ENCODE results near the gene CRYZ. TPM values are rescaled to one million over a fixed set of nuclear protein-coding genes. Genes with fewer than 3 reads are reported as not detected.
"Not testable (repeated sequence)": the region's sequence is repeated elsewhere in the genome, so short reads cannot be mapped to it uniquely, and the experiment has no call there.

The CRYZ gene
- total RNA-seq, 1 donor from 2014 or later: 14.8 TPM

DNA sequence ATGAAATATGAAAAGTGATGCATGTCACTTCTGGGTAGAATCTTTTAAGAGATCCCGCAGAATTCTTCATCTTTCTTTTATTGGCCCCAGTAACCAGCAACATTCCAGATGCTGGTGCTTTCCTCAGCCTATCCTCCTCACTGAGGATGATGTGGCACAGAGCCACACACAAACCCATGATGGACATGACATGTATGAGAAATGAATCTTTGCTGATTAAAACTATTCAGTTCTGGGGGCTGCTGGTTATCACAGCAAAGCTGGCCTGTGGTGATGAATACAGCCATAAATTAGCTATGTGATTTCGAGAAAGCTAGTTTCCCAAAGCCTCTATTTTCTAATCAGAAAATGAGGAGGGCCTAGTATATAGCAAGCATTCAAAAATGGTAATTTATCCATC lies 51.0 kb downstream of the CRYZ start:
- no peak for DNase-seq (ENCODE audit: low spot score)

DNA sequence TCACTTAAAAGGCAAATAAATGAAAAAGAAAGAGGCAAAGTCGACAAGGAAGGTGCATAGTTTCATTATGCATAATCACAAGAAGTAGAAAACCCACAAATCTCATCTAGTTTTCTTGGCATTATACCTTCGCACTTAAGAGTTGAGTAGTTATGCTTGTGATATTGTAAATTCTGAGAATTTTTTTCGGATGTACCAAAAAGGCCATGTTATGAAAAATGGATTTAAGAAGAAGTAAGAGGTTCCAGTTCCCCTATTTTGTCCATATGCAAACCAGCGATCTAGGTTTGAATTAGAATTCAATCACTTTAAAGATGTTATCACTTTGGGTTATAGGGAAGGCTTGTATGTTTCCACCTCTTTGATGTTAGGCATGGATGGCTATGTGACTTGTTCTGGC lies 51.4 kb downstream of the CRYZ start:
- DNase-seq (ENCODE audit: low spot score): no peak

DNA sequence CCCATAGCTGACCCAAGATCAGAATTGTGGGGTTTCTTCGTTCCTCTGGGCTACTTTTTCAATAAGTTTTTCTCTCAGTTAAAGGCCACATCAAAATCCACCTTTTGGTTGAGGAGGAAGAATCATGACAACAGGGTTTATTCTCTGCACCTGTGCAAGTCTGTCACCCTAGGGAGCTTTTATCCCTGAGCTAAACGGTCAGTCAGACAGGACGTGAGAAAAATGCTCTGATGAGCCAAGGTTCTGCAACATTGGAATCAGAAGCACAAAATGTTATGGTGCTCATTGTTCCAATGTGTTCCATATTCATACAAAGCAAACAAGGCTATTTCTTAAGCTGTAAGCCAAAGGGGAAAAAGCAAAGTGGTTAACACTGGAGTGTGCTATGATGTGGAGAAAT lies 51.8 kb downstream of the CRYZ start:
- DNase-seq (ENCODE audit: low spot score): no peak

DNA sequence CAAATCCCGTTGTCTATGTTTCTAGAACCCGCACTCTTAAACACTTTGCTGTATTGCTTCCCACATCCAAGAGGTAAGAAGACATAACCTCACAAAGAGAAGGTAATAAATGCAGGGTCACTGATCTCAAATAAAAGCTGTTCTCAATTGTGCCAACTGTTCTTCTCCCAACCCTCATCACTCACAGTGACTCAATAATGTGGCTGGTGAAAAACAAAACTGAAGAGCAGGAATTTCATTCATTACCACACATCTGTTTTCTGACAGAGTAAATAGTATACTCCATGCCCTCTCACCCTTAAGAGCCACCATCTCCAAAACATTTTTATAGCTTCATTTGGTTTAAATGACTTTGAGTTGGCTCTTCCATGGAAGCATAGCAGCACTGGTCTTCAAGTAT lies 53.0 kb downstream of the CRYZ start:
- no peak for DNase-seq (ENCODE audit: low spot score)

DNA sequence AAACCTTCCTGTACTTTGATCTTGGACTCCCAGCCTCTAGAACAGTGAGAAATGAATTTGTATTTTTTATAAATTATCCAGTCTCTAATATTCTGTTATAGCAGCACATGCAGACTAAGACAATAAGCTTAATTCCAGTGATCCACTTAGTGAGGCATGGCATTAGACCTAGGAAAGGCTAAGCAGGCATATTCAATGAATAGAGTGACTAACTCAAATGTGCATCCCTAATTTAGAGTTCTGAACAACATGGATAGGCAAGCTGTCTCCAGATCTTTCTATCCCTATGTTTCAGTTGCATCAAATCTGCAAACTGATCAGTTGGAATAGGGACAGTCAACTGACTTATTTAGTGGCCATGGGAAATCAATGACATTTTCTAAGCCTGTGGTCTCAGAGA lies 54.9 kb downstream of the CRYZ start:
- no peak for DNase-seq (ENCODE audit: low spot score)

DNA sequence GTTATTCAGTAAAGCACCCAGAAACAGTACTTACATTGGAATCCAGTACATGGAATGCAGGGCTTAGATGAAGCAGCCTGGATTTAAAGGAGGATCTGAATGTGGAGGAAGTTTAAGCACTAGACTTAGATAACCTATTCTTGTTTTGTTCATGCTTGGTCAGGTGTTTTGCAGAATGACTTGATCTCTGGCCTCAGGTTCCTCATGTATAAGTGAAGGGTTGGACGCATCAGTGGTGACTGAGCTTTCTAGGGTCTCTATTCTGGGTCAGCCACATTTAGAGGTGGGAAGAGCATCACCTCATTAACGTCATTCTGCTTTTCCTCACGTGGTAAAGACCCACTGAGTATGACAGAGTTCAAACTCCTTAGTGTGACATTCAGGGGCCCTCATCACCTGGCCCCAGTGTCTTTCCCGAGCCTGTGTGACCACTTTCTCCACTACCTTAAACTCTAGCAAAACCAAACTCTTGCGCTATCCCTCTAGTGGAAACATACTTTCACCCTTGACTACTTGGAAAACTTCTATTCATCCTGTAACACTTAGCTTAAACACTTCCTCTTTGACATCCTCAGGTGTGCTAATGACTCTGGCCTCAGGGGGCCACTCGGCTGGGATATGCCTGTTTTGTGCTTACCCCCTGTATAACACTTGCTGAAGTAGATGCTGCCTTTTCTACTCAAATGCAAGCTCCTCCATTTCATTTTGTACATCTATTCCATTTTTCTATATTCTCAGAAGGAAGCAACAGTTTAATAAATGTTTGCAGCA lies 58.4 kb downstream of the CRYZ start:
- no peak for DNase-seq (ENCODE audit: low spot score)

DNA sequence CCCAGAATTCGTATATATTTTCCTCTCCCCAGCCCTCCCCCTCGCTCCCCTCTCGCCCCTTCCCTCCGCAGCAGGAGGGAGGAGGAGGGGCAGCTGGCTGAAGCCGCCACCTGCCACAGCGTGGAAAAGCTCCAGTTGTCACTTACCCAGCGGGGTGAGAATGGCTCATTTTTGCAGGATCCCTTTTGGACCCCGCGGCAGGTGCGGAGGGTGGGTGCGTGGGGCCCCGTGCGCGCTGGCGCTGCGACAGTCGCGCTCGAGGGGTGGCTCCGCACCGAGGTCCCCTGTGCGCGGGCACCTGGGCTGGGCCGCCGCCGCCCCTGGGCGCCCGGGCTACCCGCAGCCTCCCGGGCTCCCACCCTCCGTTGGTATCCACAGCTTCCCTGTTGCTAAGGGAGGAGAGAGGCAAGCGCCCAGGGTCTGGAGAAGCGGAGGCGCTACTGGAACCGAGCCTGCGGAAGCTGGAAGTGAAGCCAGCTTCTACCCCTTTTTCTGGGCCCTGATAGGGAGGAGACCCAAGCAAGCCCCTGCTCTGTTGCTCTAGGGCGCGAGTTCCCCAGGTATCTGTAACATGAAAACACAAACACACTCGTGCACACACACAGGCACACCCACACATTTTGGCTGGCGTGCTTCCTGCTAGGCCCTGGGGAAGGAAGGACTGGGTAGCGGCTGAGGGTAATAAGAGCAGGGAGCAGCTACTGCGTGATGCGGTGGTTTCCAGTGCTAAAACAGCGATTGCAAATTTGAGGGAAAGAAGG lies 59.3 kb downstream of the CRYZ start, which contains the start of gene ERICH3:
Gene ERICH3 (minus strand): TSS at position 442 of the 761 bp plus-strand sequence. CDS start 273 bp downstream, at position 169.
- DNase-seq (ENCODE audit: low spot score): no peak

DNA sequence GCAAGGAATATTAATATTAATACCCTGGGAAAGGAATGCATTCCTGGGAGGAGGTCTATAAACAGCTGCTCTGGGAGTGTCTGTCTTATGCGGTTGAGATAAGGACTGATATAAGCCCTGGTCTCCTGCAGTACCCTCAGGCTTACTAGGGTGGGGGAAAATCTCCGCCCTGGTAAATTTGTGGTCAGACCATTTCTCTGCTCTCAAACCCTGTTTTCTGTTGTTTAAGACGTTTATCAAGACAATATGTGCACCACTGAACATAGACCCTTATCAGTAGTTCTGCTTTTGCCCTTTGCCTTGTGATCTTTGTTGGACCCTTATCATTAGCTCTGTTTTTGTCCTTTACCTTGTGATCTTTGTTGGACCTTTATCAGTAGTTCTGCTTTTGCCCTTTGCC lies 62.0 kb downstream of the CRYZ start:
- not testable (repeated sequence) for DNase-seq (ENCODE audit: low spot score)

Other genes starting within 250 kb of the CRYZ start
- not detected for gene LRRC53, start 220.4 kb downstream of the CRYZ start, total RNA-seq
- not detected for gene ERICH3, start 59.3 kb downstream of the CRYZ start, total RNA-seq
- 17.9 TPM for gene TYW3, start 102 bp upstream of the CRYZ start, total RNA-seq

All from mesenteric fat pad (tissue), 1 donor.